Measurements from ENCODE around the gene CHP2. TPM values are rescaled to one million over a fixed set of nuclear protein-coding genes. Genes with fewer than 3 reads are reported as not detected.

CHP2 gene
- total RNA-seq, 4 donors from 2014 or later = not detected

GRCh38 chr16:23788685-23789084 is 33.9 kb downstream of the CHP2 start:
- TF ChIP-seq CTCF (IDR thresholded peaks at IDR 0.05) (no peak), POLR2A (IDR thresholded peaks at IDR 0.05) (no peak)
- intact Hi-C loops (cut with DNase I) = no loop called here
- no peaks in the 10 kb centered on the region for H3K36me3 ChIP-seq
- H3K9me3 ChIP-seq = no peaks in the 10 kb centered on the region
- H3K4me3 ChIP-seq (replicated peaks in 1 of 3) = no peak overlapping the region
- H3K27ac ChIP-seq = no peak overlapping the region
- no peak for DNase-seq
- WGBS, 2 donors = 68 to 77% methylated on average over 3 of the region's 3 CpGs
- H3K27me3 ChIP-seq = no peaks in the 10 kb centered on the region
- no peaks in the 10 kb centered on the region for H3K4me1 ChIP-seq

- H3K36me3 ChIP-seq = no peaks in the 10 kb centered on the region
- intact Hi-C loops (cut with DNase I) = no loop called here
Measured at GRCh38 chr16:23795378-23795777, 40.6 kb downstream of the CHP2 start.

GRCh38 chr16:23796941-23797340 is 42.1 kb downstream of the CHP2 start:
- TF ChIP-seq POLR2A (IDR thresholded peaks at IDR 0.05) = no peak
- no peak for TF ChIP-seq CTCF (IDR thresholded peaks at IDR 0.05)

More at GRCh38 chr16:23795378-23795777, 40.6 kb downstream of the CHP2 start:
- no peak for DNase-seq
- H3K4me3 ChIP-seq (replicated peaks in 1 of 3) = no peak overlapping the region
- H3K4me1 ChIP-seq = no peaks in the 10 kb centered on the region
- no peaks in the 10 kb centered on the region for H3K9me3 ChIP-seq
- WGBS, 2 donors = 86 to 89% methylated on average over 6 of the region's 6 CpGs
- no peak overlapping the region for H3K27ac ChIP-seq
- TF ChIP-seq POLR2A (IDR thresholded peaks at IDR 0.05) = no peak
- TF ChIP-seq CTCF (IDR thresholded peaks at IDR 0.05) = no peak
- H3K27me3 ChIP-seq = no peaks in the 10 kb centered on the region

GRCh38 chr16:23801378-23801777 is 46.6 kb downstream of the CHP2 start:
- no peaks in the 10 kb centered on the region for H3K9me3 ChIP-seq
- no peaks in the 10 kb centered on the region for H3K36me3 ChIP-seq
- intact Hi-C loops (cut with DNase I) = loop anchor here (5.0 to 10.0 kb wide), 2 partner anchors 206 to 233 kb away; no protein-coding TSS in a partner anchor
- DNase-seq = peak; percentile 59 to 72
- no peak overlapping the region for H3K4me3 ChIP-seq (replicated peaks in 1 of 3)
- no peaks in the 10 kb centered on the region for H3K4me1 ChIP-seq
- H3K27ac ChIP-seq = no peak overlapping the region
- 3 to 11% methylated on average over 4 to 5 of the region's 5 CpGs for WGBS, 2 donors
- H3K27me3 ChIP-seq = no peaks in the 10 kb centered on the region
- TF ChIP-seq CTCF (IDR thresholded peaks at IDR 0.05) (peak in 5 of 6 experiments; percentile 33 to 57 (median 39)), POLR2A (IDR thresholded peaks at IDR 0.05) (no peak)

More at GRCh38 chr16:23796941-23797340, 42.1 kb downstream of the CHP2 start:
- Histone ChIP-seq H3K27me3 (no peaks in the 10 kb centered on the region), H3K27ac (no peak overlapping the region), H3K36me3 (no peaks in the 10 kb centered on the region), H3K4me3 (replicated peaks in 1 of 3) (no peak overlapping the region), H3K4me1 (no peaks in the 10 kb centered on the region), H3K9me3 (no peaks in the 10 kb centered on the region)
- WGBS, 2 donors = 81 to 89% methylated on average over 2 of the region's 2 CpGs
- intact Hi-C loops (cut with DNase I) = no loop called here
- no peak for DNase-seq

- H3K27ac ChIP-seq = no peak overlapping the region
- no peak overlapping the region for H3K4me3 ChIP-seq (replicated peaks in 1 of 3)
- no peaks in the 10 kb centered on the region for H3K9me3 ChIP-seq
- no peaks in the 10 kb centered on the region for H3K36me3 ChIP-seq
- no peak for DNase-seq
- TF ChIP-seq POLR2A (IDR thresholded peaks at IDR 0.05) = no peak
- TF ChIP-seq CTCF (IDR thresholded peaks at IDR 0.05) = no peak
- WGBS, 2 donors = 68 to 69% methylated on average over 2 of the region's 2 CpGs
- H3K27me3 ChIP-seq = no peaks in the 10 kb centered on the region
- no peaks in the 10 kb centered on the region for H3K4me1 ChIP-seq
- intact Hi-C loops (cut with DNase I) = loop anchor here (5.0 to 10.0 kb wide), 2 partner anchors 205 to 232 kb away; no protein-coding TSS in a partner anchor
Measured at GRCh38 chr16:23802776-23803175, 48.0 kb downstream of the CHP2 start.

Data from thyroid gland (tissue), 4 donors.